Erythroblast (primary cell): ENCODE results near the gene SMIM10.

ENCODE experiments used
- GATA1 ChIP-seq: IDR thresholded peaks from 2 replicates; pipeline ENCODE4 v1.6.1; 2011; ENCODE audit warnings: low read depth, mild to moderate bottlenecking, control low read depth, low read length, moderate library complexity
- POLR2A ChIP-seq: IDR thresholded peaks from 2 replicates; pipeline ENCODE4 v1.6.1; 2011; ENCODE audit warnings: mild to moderate bottlenecking, low read length

- TF ChIP-seq POLR2A: no peak
- TF ChIP-seq GATA1: no peak
Observed at GRCh38 chrX:135000516-135000915, 9.7 kb downstream of the SMIM10 start.
